Thoracic aorta (tissue), 2 donors: Measurements from ENCODE around the gene ECEL1. TPM values are rescaled to one million over a fixed set of nuclear protein-coding genes. Genes with fewer than 3 reads are reported as not detected.
"Not testable (repeated sequence)": the region's sequence is repeated elsewhere in the genome, so short reads cannot be mapped to it uniquely, and the experiment has no call there.

Experiments
- ATAC-seq: fragments of 150-250 bp; one replicate; pipeline ENCODE4 v1.8.0; 2017; ENCODE audit warnings: low read depth; ENCODE audit not compliant: insufficient number of reproducible peaks, low FRiP score
- DNase-seq: peaks from one replicate; pipeline ENCODE4 v3.0.0-alpha.2; 2020; ENCODE audit warnings: low spot score
- H3K27ac ChIP-seq, 2 donors: fragments of 200-600 bp; sonication (generic); 1 replicate in 1 of 2; 2 replicates in 1 of 2; pipeline ENCODE4 v1.5.1; 2016; ENCODE audit warnings: mild to moderate bottlenecking in 2 of 2, moderate library complexity in 2 of 2
- H3K27me3 ChIP-seq: fragments of 200-600 bp; sonication (generic); replicated peaks from 2 replicates; pipeline ENCODE4 v1.6.0; 2016; ENCODE audit warnings: mild to moderate bottlenecking; ENCODE audit not compliant: insufficient read depth
- H3K36me3 ChIP-seq: fragments of 200-600 bp; sonication (generic); one replicate; pipeline ENCODE4 v1.5.1; 2016
- H3K4me1 ChIP-seq, 2 donors: fragments of 200-600 bp; sonication (generic); 1 replicate in 1 of 2; 2 replicates in 1 of 2; pipeline versions ENCODE4 v1.5.1 to v1.6.0; 2016; ENCODE audit warnings: low read depth in 2 of 2, mild to moderate bottlenecking in 1 of 2; ENCODE audit not compliant: control insufficient read depth in 1 of 2
- H3K4me3 ChIP-seq: fragments of 200-600 bp; sonication (generic); 2 replicates; pipeline ENCODE4 v1.5.1; 2016; ENCODE audit warnings: mild to moderate bottlenecking
- H3K9me3 ChIP-seq: fragments of 200-600 bp; sonication (generic); 2 replicates; pipeline ENCODE4 v1.5.1; 2016
- total RNA-seq, 2 donors: library from RNA; depleted of rRNA; stranded (reverse); fragments of >200 nt; gene quantifications; one replicate each; pipeline versions ENCODE4 v1.1.0 to v1.2.3, GENCODE V29; 2016
- TF ChIP-seq, protein P1 (sequence below): fragments of 200-600 bp; sonication (generic); IDR thresholded peaks from one replicate; pipeline ENCODE4 v1.5.1; 2019; ENCODE audit warnings: antibody characterized with exemption

Gene ECEL1
- total RNA-seq, 2 donors from 2014 or later = 1.6 to 2.8 TPM

- TF ChIP-seq, protein P1, sequence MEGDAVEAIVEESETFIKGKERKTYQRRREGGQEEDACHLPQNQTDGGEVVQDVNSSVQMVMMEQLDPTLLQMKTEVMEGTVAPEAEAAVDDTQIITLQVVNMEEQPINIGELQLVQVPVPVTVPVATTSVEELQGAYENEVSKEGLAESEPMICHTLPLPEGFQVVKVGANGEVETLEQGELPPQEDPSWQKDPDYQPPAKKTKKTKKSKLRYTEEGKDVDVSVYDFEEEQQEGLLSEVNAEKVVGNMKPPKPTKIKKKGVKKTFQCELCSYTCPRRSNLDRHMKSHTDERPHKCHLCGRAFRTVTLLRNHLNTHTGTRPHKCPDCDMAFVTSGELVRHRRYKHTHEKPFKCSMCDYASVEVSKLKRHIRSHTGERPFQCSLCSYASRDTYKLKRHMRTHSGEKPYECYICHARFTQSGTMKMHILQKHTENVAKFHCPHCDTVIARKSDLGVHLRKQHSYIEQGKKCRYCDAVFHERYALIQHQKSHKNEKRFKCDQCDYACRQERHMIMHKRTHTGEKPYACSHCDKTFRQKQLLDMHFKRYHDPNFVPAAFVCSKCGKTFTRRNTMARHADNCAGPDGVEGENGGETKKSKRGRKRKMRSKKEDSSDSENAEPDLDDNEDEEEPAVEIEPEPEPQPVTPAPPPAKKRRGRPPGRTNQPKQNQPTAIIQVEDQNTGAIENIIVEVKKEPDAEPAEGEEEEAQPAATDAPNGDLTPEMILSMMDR = no peak
These were observed 52.9 kb downstream of the ECEL1 start for GRCh38 chr2:232434563-232435374.

GRCh38 chr2:232434091-232434490 lies 53.5 kb downstream of the ECEL1 start:
- no peaks in the 10 kb centered on the region for H3K9me3 ChIP-seq
- H3K27me3 ChIP-seq = no peaks in the 10 kb centered on the region
- H3K4me3 ChIP-seq = no peak overlapping the region
- DNase-seq = no peak
- no peak overlapping the region for H3K27ac ChIP-seq
- ATAC-seq = no peak
- TF ChIP-seq, protein P1 = no peak
- H3K36me3 ChIP-seq = no peaks in the 10 kb centered on the region
- H3K4me1 ChIP-seq = no peaks in the 10 kb centered on the region

More at GRCh38 chr2:232434563-232435374, 52.9 kb downstream of the ECEL1 start:
- Histone ChIP-seq H3K27ac (no peak overlapping the region), H3K9me3 (no peaks in the 10 kb centered on the region), H3K36me3 (no peaks in the 10 kb centered on the region), H3K27me3 (no peaks in the 10 kb centered on the region), H3K4me3 (no peak overlapping the region), H3K4me1 (no peaks in the 10 kb centered on the region)
- DNase-seq (no peak), ATAC-seq (no peak)

- H3K36me3 ChIP-seq, DNase-seq, H3K9me3 ChIP-seq, H3K27ac ChIP-seq, H3K4me3 ChIP-seq, H3K27me3 ChIP-seq, H3K4me1 ChIP-seq, ATAC-seq: not testable (repeated sequence)
These were observed 54.0 kb downstream of the ECEL1 start for GRCh38 chr2:232433622-232434021.

- H3K36me3 ChIP-seq = no peaks in the 10 kb centered on the region
- TF ChIP-seq, protein P1 = no peak
- ATAC-seq (no peak), DNase-seq (no peak)
- H3K9me3 ChIP-seq = no peaks in the 10 kb centered on the region
- H3K27me3 ChIP-seq = no peaks in the 10 kb centered on the region
- no peak overlapping the region for H3K4me3 ChIP-seq
- no peak overlapping the region for H3K27ac ChIP-seq
- H3K4me1 ChIP-seq = no peaks in the 10 kb centered on the region
These were observed 54.9 kb downstream of the ECEL1 start for GRCh38 chr2:232432598-232433184.

- H3K9me3 ChIP-seq = no peaks in the 10 kb centered on the region
- TF ChIP-seq, protein P1 = no peak
- H3K4me1 ChIP-seq = no peaks in the 10 kb centered on the region
- no peaks in the 10 kb centered on the region for H3K36me3 ChIP-seq
- no peak overlapping the region for H3K4me3 ChIP-seq
- DNase-seq (no peak), ATAC-seq (no peak)
- no peak overlapping the region for H3K27ac ChIP-seq
- H3K27me3 ChIP-seq = no peaks in the 10 kb centered on the region
These were observed 55.7 kb downstream of the ECEL1 start for GRCh38 chr2:232431705-232432590.

Other genes starting within 250 kb of the ECEL1 start
- not detected for gene ALPP, start 109.1 kb downstream of the ECEL1 start, total RNA-seq
- not detected for gene ALPG, start 81.0 kb downstream of the ECEL1 start, total RNA-seq
- not detected for gene ALPI, start 31.7 kb downstream of the ECEL1 start, total RNA-seq
- not detected for gene PRSS56, start 32.6 kb upstream of the ECEL1 start, total RNA-seq
- gene CHRND, start 38.3 kb upstream of the ECEL1 start, total RNA-seq = not detected
- gene CHRNG, start 51.9 kb upstream of the ECEL1 start, total RNA-seq = not detected
- 1 to 10 TPM; 1.8 to 3.1 TPM for gene TIGD1, start 62.7 kb upstream of the ECEL1 start, total RNA-seq
- gene EIF4E2, start 62.9 kb upstream of the ECEL1 start, total RNA-seq = 10 to 100 TPM; 42.2 to 51.1 TPM
- gene EFHD1, start 145.8 kb upstream of the ECEL1 start, total RNA-seq = 100 to 1,000 TPM; 111 to 211 TPM
- 100 to 1,000 TPM in 1 of 2 donors, 10 to 100 TPM in 1; 54.7 to 121 TPM for gene GIGYF2, start 209.5 kb upstream of the ECEL1 start, total RNA-seq